Nephron progenitor cell (in vitro differentiated cells): ENCODE measurements around the gene CCDC134.

Source experiments
- DNase-seq: peaks from one replicate; pipeline ENCODE4 v3.0.0; 2021
- H3K27ac Mint-ChIP-seq: 2 replicates; pipeline ENCODE4 v1.8.0; 2021; ENCODE audit warnings: mild to moderate bottlenecking, moderate library complexity, mixed read lengths
- H3K27me3 Mint-ChIP-seq: 2 replicates; pipeline ENCODE4 v1.8.0; 2021; ENCODE audit warnings: mild to moderate bottlenecking, low read depth, mixed read lengths; ENCODE audit not compliant: poor library complexity
- H3K36me3 Mint-ChIP-seq: 2 replicates; pipeline ENCODE4 v1.8.0; 2021; ENCODE audit warnings: low read depth, mixed read lengths
- H3K4me1 Mint-ChIP-seq: 2 replicates; pipeline ENCODE4 v1.8.0; 2021; ENCODE audit warnings: mixed read lengths
- H3K4me3 Mint-ChIP-seq: 2 replicates; pipeline ENCODE4 v1.8.0; 2021; ENCODE audit warnings: mild to moderate bottlenecking, moderate library complexity, mixed read lengths
- H3K9me3 Mint-ChIP-seq: 2 replicates; pipeline ENCODE4 v1.8.0; 2021; ENCODE audit warnings: mild to moderate bottlenecking, moderate library complexity, mixed read lengths
- CTCF ChIP-seq: fragments of 200-600 bp; sonication (generic); IDR thresholded peaks from 2 replicates; pipeline ENCODE4 v1.5.0; 2021; ENCODE audit warnings: antibody characterized with exemption

The CCDC134 gene

GRCh38 chr22:41856469-41856868, 56.0 kb downstream of the CCDC134 start:
- Mint-ChIP-seq H3K36me3 (peaks cover 35% of the 10 kb centered on the region), H3K27me3 (peaks cover 2% of the 10 kb centered on the region), H3K4me1 (peaks cover 45% of the 10 kb centered on the region), H3K27ac (peak overlapping the region; percentile 57), H3K9me3 (no peaks in the 10 kb centered on the region), H3K4me3 (no peak overlapping the region)
- no peak for TF ChIP-seq CTCF
- DNase-seq = no peak

- peak; percentile 63 for TF ChIP-seq CTCF
- H3K27me3 Mint-ChIP-seq = peaks cover 2% of the 10 kb centered on the region
- peak overlapping the region; percentile 82 for H3K27ac Mint-ChIP-seq
- H3K36me3 Mint-ChIP-seq = peaks cover 29% of the 10 kb centered on the region
- H3K4me1 Mint-ChIP-seq = peaks cover 47% of the 10 kb centered on the region
- peak; percentile 62 for DNase-seq
- no peak overlapping the region for H3K4me3 Mint-ChIP-seq
- H3K9me3 Mint-ChIP-seq = no peaks in the 10 kb centered on the region
Observed at GRCh38 chr22:41857155-41857859, 56.8 kb downstream of the CCDC134 start.

DNA sequence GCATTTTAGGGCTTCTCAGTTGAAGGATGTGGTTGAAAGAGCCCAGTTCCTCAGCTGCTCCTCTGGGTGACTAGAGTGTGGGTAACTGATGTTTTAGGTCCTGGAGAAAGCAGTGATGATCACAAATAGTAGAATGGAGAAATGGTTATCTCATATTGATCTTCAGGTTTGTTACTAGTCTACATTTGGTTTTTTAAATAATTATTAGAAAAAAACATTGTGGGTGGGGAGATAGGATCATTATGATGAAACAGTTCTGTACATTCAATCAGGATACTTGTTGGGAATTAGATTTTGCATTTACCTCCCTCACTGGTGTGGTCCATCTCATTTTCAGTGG, 57.4 kb downstream of the CCDC134 start:
- H3K4me3 Mint-ChIP-seq = no peak overlapping the region
- H3K9me3 Mint-ChIP-seq = no peaks in the 10 kb centered on the region
- peaks cover 25% of the 10 kb centered on the region for H3K36me3 Mint-ChIP-seq
- H3K27me3 Mint-ChIP-seq = peaks cover 2% of the 10 kb centered on the region
- H3K4me1 Mint-ChIP-seq = peaks cover 49% of the 10 kb centered on the region
- H3K27ac Mint-ChIP-seq = peak overlapping the region; percentile 64
- DNase-seq = no peak
- no peak for TF ChIP-seq CTCF

DNA sequence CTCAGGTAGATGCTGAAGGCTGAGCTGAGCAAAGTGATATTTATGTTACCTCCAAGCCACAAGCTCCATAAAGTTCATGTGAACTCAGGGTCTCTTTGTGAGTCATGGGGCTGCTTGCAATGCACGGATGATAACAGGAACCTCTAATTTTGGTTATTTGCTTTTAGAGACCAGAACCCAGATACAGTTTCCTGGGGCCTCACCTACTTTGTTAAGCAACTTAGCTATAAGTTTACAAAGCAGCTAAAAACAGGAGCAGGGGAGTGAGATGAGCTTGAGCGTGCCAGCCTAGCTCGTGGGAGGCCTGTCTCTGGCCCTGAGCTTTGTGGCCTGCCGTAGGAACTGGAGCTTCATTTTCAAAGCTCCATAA, 61.7 kb downstream of the CCDC134 start:
- peaks cover 31% of the 10 kb centered on the region for H3K36me3 Mint-ChIP-seq
- no peak for TF ChIP-seq CTCF
- H3K4me1 Mint-ChIP-seq = peaks cover 54% of the 10 kb centered on the region
- H3K27me3 Mint-ChIP-seq = no peaks in the 10 kb centered on the region
- no peak overlapping the region for H3K4me3 Mint-ChIP-seq
- H3K27ac Mint-ChIP-seq = peak overlapping the region; percentile 98
- H3K9me3 Mint-ChIP-seq = no peaks in the 10 kb centered on the region
- DNase-seq = peak; percentile 22

- peak; percentile 7 for DNase-seq
- Mint-ChIP-seq H3K36me3 (peaks cover 36% of the 10 kb centered on the region), H3K4me1 (peaks cover 49% of the 10 kb centered on the region), H3K4me3 (peak overlapping the region; percentile 32), H3K27ac (peak overlapping the region; percentile 98), H3K9me3 (no peaks in the 10 kb centered on the region), H3K27me3 (no peaks in the 10 kb centered on the region)
- TF ChIP-seq CTCF = no peak
Observed at GRCh38 chr22:41862530-41863266, 62.2 kb downstream of the CCDC134 start.

- H3K4me1 Mint-ChIP-seq = peaks cover 41% of the 10 kb centered on the region
- no peak for DNase-seq
- no peaks in the 10 kb centered on the region for H3K27me3 Mint-ChIP-seq
- H3K27ac Mint-ChIP-seq = peak overlapping the region; percentile 98
- no peak for TF ChIP-seq CTCF
- peaks cover 36% of the 10 kb centered on the region for H3K36me3 Mint-ChIP-seq
- no peaks in the 10 kb centered on the region for H3K9me3 Mint-ChIP-seq
- H3K4me3 Mint-ChIP-seq = no peak overlapping the region
Observed at GRCh38 chr22:41863472-41863871, 63.0 kb downstream of the CCDC134 start.
